Stomach (tissue), 9 donors: ENCODE data around the gene RNF220. TPM values are rescaled to one million over a fixed set of nuclear protein-coding genes. Genes with fewer than 3 reads are reported as not detected.

Source experiments
- DNase-seq, 2 donors: peaks; one replicate each; pipeline versions ENCODE4 v3.0.0 to v3.0.0-alpha.2; 2013 to 2019
- H3K27ac ChIP-seq, 5 donors: fragments of 200-600 bp in 4 of 5; sonication (generic) in 4 of 5; one replicate each; pipeline ENCODE4 v1.5.1; 2013 to 2019; ENCODE audit warnings: mild to moderate bottlenecking in 1 of 5, moderate library complexity in 1 of 5
- H3K27me3 ChIP-seq, 3 donors: fragments of 200-600 bp; sonication (generic); one replicate each; pipeline ENCODE4 v1.5.1; 2017 to 2019; ENCODE audit warnings: mixed run types in 1 of 3
- H3K36me3 ChIP-seq, 4 donors: fragments of 200-600 bp; sonication (generic); 1 replicate in 3 of 4; 2 replicates in 1 of 4; pipeline ENCODE4 v1.5.1; 2016 to 2019
- H3K4me1 ChIP-seq, 4 donors: fragments of 200-600 bp; sonication (generic); one replicate each; pipeline ENCODE4 v1.5.1; 2016 to 2019
- H3K4me3 ChIP-seq, 4 donors: fragments of 200-600 bp; sonication (generic) in 3 of 4; one replicate each; pipeline ENCODE4 v1.5.1; 2016 to 2019; ENCODE audit warnings: mild to moderate bottlenecking in 1 of 4
- H3K9me3 ChIP-seq, 4 donors: fragments of 200-600 bp; sonication (generic); one replicate each; pipeline ENCODE4 v1.5.1; 2016 to 2019
- EP300 ChIP-seq: sonication (generic); formaldehyde crosslinking; IDR thresholded peaks from one replicate; pipeline ENCODE4 v1.6.1; 2017; ENCODE audit warnings: antibody characterized with exemption
- POLR2A ChIP-seq, 4 donors: fragments of 450-650 bp; IDR thresholded peaks; one replicate each; pipeline ENCODE4 v1.6.1; 2016; ENCODE audit warnings: antibody characterized with exemption in 4 of 4, control low read depth in 2 of 4, mild to moderate bottlenecking in 1 of 4, moderate library complexity in 1 of 4
- POLR2AphosphoS5 ChIP-seq, 3 donors: sonication (generic); formaldehyde crosslinking; IDR thresholded peaks; one replicate each; pipeline ENCODE4 v1.6.1; 2016; ENCODE audit warnings: antibody characterized with exemption in 3 of 3
- WGBS, 5 donors: extraction: QIAGEN DNeasy Blood & Tissue Kit in 3 of 5; methylation state at CpG; one replicate each; pipeline versions ENCODE4 v1.1.5 to v1.1.7; 2013 to 2018; 5-methylcytosine and 5-hydroxymethylcytosine counted together
- intact Hi-C: fragments of 100-400 bp; cut with DNase I; formaldehyde crosslinking; loops from one replicate; pipeline ENCODE4 v1.15.1; 2023; ENCODE audit warnings: low total_unique reads
- polyA plus RNA-seq, 3 donors: library from polyadenylated mRNA; stranded (reverse); fragments of 200-250 nt; gene quantifications; one replicate each; pipeline ENCODE4 v1.2.3, GENCODE V29; 2013
- total RNA-seq, 5 donors: library from RNA; depleted of rRNA; stranded (reverse); fragments of >200 nt; gene quantifications; one replicate each; pipeline versions ENCODE4 v1.1.0 to v1.2.3, GENCODE V29; 2014 to 2016
- TF ChIP-seq, protein P1 (sequence below), 7 experiments: fragments of 450-650 bp in 4 of 7; fragments of 200-600 bp in 3 of 7; sonication (generic) in 3 of 7; IDR thresholded peaks; one replicate each; pipeline ENCODE4 v1.5.1; 2016 to 2019; ENCODE audit warnings: antibody characterized with exemption in 7 of 7, control low read depth in 2 of 7, mild to moderate bottlenecking in 1 of 7
- donor health status: healthy with polysubstance abuse.
- donor health status: Bipolar disorder and iron deficiency.
- donor health status: healthy.

The RNF220 gene
- total and polyA plus RNA-seq, 8 donors = 21.0 to 207 (median 47.2) TPM

DNA sequence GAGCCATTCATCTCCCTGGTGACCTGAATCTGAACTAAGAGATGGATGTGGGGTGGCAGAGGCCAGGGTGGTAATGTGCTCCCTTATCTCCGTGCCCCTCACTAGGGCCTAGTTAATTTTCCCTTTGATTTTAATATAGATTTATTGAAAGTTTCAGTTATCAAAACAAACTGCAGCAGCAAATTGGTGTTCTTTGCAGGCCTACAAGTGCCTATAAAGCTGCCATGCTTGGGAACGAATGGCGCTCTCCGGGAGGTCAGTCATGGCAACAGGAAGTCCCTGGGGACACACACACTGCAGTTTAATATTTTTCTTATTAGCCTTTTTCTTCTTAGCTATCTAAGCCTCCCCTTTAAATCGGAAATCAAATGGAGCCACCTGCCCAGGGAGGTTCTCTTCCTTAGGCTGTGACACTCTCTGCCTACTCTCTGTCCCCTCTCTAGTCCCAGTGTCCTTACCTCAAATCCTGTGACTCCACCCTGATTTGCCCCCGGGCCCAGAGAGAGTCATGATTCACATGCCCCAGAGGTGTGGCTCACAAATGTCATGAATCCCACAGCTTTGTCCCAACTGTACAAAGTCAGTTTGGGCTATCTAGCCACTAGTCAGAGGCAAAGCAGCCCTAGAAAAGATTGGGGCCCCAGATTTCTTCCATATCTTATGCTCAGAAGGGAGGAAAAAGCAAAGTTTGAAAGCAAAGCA, 45.7 kb upstream of the RNF220 start:
- no peak overlapping the region for H3K4me3 ChIP-seq
- H3K27me3 ChIP-seq = peaks cover 0 to 3% (median 0%) of the 10 kb centered on the region in 3 donors
- TF ChIP-seq EP300 (no peak), POLR2A (IDR thresholded peaks at IDR 0.05) (no peak), POLR2AphosphoS5 (IDR thresholded peaks at IDR 0.05) (no peak)
- TF ChIP-seq, protein P1, sequence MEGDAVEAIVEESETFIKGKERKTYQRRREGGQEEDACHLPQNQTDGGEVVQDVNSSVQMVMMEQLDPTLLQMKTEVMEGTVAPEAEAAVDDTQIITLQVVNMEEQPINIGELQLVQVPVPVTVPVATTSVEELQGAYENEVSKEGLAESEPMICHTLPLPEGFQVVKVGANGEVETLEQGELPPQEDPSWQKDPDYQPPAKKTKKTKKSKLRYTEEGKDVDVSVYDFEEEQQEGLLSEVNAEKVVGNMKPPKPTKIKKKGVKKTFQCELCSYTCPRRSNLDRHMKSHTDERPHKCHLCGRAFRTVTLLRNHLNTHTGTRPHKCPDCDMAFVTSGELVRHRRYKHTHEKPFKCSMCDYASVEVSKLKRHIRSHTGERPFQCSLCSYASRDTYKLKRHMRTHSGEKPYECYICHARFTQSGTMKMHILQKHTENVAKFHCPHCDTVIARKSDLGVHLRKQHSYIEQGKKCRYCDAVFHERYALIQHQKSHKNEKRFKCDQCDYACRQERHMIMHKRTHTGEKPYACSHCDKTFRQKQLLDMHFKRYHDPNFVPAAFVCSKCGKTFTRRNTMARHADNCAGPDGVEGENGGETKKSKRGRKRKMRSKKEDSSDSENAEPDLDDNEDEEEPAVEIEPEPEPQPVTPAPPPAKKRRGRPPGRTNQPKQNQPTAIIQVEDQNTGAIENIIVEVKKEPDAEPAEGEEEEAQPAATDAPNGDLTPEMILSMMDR (IDR thresholded peaks at IDR 0.05) = no peak
- intact Hi-C loops = no loop called here
- 67 to 82% (median 79%) methylated on average over 6 of the region's 6 CpGs for WGBS, 5 donors
- H3K36me3 ChIP-seq = no peaks in the 10 kb centered on the region
- H3K4me1 ChIP-seq = peaks cover 3 to 10% (median 5%) of the 10 kb centered on the region in 4 donors
- no peak overlapping the region for H3K27ac ChIP-seq
- DNase-seq = no peak
- H3K9me3 ChIP-seq = no peaks in the 10 kb centered on the region

DNA sequence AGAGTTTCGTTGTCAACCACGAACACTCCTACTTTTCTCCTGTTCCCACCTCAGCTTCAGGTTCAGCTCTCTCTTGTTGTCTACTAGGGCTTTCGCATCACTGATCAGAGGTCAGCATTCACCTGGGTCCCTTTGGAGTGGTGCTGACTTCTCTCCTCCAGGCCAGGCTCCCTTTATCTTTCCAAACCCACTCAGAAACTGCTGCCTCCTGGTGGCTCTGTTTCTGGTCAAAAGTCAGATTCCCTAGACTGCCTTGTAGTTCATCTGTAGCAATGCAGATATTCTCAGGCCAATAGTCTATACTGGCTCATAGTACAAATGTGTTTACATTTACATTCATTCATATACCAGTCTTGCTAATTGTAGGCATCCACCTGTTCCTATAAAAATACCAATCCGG, 43.6 kb upstream of the RNF220 start:
- Histone ChIP-seq H3K27ac (no peak overlapping the region), H3K4me1 (no peaks in the 10 kb centered on the region), H3K36me3 (no peaks in the 10 kb centered on the region), H3K4me3 (no peak overlapping the region), H3K9me3 (no peaks in the 10 kb centered on the region), H3K27me3 (peaks cover 0 to 7% (median 0%) of the 10 kb centered on the region in 3 donors)
- TF ChIP-seq, protein P1 (IDR thresholded peaks at IDR 0.05) = no peak
- TF ChIP-seq POLR2A (IDR thresholded peaks at IDR 0.05) (no peak), EP300 (no peak), POLR2AphosphoS5 (IDR thresholded peaks at IDR 0.05) (no peak)
- no peak for DNase-seq
- 67 to 83% (median 72%) methylated on average over 4 of the region's 4 CpGs for WGBS, 5 donors
- intact Hi-C loops = no loop called here

DNA sequence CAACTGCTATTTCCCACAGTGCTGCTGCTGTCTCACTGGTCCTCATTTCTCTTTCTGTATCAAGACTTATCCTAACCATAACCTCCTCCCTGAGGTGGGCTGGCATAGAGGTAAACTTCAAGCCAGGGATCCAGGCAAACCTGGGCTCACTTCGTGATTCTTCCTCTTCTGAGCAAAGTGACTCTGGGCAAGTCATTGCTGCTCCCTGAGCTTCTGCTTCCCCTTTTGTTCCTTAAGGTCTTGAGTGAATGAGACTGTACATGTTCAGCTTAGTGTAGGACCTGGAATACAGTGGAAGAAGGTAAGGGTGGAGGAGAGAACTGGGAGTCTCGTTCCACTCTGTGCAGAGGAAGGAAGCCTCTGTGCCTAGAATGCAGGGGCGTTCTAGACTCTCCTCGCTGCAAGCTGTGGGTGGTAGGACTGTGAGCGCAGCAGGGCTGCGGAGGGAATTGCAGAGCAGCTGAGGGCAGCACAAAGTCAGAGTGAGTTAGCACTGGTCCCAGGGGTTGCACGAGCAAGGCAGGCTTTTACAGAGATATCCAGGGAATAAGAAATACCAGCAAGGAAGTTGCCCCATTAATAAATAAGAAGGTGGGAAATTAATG, 38.6 kb upstream of the RNF220 start:
- Histone ChIP-seq H3K4me3 (no peak overlapping the region), H3K9me3 (no peaks in the 10 kb centered on the region), H3K27ac (no peak overlapping the region), H3K27me3 (peaks cover 0 to 7% (median 0%) of the 10 kb centered on the region in 3 donors), H3K4me1 (no peaks in the 10 kb centered on the region), H3K36me3 (no peaks in the 10 kb centered on the region)
- no peak for DNase-seq
- intact Hi-C loops = no loop called here
- 80 to 87% (median 83%) methylated on average over 7 of the region's 7 CpGs for WGBS, 5 donors
- TF ChIP-seq, protein P1 (IDR thresholded peaks at IDR 0.05) = no peak
- TF ChIP-seq POLR2AphosphoS5 (IDR thresholded peaks at IDR 0.05) (no peak), POLR2A (IDR thresholded peaks at IDR 0.05) (no peak), EP300 (no peak)

DNA sequence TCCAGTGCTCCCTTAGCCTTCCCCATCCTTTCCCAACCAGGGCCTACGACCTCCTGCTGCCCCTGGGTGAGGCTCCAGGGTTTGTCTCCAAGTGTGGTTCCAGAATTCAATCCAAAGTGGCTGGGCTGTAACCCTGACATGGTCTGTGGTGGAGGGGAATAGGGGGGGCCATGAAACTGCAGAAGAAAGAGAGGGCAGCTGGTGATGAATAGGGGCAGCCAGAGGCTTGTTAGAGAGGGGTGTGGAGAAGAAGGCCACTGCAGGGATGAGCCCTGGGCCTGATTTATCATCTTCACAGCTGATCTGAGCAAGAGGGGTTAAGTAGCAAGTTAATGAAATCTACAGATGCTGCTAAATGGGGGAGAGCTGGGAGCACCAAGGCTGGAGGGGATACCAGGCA, 37.1 kb upstream of the RNF220 start:
- TF ChIP-seq POLR2A (IDR thresholded peaks at IDR 0.05) = no peak
- TF ChIP-seq, protein P1 (IDR thresholded peaks at IDR 0.05) = no peak
- no peak for TF ChIP-seq POLR2AphosphoS5 (IDR thresholded peaks at IDR 0.05)
- no peak for TF ChIP-seq EP300
- WGBS, 5 donors = 47 to 73% (median 59%) methylated on average over 1 of the region's 1 CpG
- Histone ChIP-seq H3K36me3 (no peaks in the 10 kb centered on the region), H3K4me1 (no peaks in the 10 kb centered on the region), H3K4me3 (no peak overlapping the region), H3K9me3 (no peaks in the 10 kb centered on the region), H3K27me3 (peaks cover 0 to 7% (median 0%) of the 10 kb centered on the region in 3 donors), H3K27ac (no peak overlapping the region)
- intact Hi-C loops = no loop called here
- DNase-seq = no peak
